GM21619 (cell line): ENCODE results near the gene TOMM20.
"Not testable (repeated sequence)": the region's sequence is repeated elsewhere in the genome, so short reads cannot be mapped to it uniquely, and the experiment has no call there.

ENCODE experiments used
- ATAC-seq: cut with Tn5 transposase; IDR thresholded peaks from one replicate; pipeline ENCODE4 v1.9.1; 2021; ENCODE audit not compliant: unreplicated experiment

TOMM20 gene

DNA sequence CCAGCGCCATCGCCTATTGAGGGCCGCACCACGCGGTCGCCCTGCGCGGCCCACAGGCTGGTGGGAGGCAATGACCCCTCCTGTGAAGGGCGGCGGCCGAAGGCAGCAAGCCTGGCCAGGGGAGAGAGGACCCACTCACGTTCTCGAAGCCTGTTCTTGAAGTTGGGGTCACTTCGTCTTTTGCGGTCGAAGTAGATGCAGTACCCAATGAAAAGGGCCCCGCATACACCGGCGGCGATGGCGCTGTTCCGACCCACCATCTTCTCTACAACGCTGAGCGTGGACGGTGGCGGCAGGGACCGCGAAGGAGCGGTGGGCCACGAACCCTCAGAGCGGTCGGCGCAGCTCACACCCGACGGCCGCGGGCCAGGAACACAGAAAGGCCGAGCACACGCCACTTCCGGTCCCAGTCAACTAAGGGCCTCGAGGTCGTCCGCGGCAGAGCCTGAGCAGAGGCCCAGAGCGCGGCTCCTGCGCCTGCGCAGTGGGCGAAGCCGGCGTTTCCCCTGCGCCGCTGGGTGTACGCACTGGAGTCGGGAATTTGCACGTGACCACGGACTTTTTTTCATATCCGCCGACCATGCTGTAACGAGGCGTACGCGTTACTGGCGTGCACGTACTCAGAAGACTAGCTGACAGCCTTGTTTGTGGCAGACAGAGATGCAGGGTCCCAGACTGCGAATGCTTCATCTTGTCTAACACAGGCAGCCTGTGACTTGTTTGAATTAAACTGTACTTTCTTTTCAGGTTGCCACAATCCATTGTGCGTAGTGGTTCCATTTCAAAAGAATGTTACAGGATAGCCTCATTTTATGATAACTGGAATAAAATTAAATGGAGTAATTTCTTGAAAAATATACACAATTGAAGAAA is at the start of gene TOMM20:
TSS of gene TOMM20 (minus strand) at position 382 of the 873 bp plus-strand sequence. CDS start at position 260, 122 bp downstream.
- peak; percentile 95 for ATAC-seq

DNA sequence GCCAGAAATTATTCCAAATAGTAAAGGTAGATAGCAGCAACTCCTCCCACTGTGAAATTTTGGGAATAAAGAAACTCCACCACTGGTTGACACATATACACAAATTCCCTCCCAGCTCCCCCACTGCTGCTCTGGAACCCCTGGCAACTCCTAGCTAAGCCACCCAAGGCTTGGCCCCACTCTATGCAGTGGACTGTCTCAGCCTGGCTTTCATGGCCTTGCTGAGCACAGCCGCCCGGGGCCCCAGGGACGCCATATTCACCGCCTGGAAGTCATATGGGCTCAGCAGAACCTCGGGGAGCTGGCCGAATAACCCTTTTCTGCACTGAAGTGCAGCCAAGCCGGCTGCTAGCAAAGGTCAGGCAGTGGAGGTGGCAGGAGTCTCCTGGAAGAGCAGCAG is 47.8 kb upstream of the TOMM20 start:
- no peak for ATAC-seq

DNA sequence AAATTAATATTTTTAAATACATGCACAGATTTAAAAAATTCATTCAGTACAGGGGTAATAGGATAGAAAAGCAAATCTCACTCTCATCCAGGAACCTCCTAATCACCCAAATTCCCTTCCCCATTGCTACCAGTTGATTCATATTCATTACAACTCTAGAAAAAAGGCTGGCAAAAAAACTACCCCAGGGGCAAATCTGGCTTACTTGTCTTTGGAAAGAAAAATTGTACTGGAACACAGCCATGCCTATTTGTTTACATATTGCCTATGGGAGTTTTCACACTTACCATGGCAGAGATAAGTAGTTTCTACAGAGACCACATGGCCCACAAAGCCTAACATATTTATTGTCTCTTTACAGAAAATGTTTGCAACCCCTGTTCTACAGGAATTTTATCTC is 41.3 kb upstream of the TOMM20 start:
- no peak for ATAC-seq

DNA sequence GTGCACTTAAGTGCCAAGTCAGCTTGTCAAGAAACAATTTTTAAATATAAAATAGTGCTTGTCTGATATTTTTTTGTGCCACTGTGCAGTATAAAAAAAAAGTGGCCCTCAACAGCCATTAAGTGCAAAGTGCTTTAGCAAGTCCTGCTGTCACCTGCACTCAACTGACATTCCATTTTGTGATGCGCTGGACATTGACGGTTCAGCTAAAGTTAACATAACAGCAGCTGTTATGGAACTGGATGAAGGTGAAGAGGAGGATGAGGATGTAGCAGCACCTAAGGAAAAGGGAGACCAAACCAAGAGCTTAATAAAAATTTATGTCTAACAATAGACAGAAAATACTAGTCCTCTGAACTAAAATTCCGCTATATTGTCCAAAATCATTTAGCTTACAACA is 39.7 kb upstream of the TOMM20 start:
- no peak for ATAC-seq

DNA sequence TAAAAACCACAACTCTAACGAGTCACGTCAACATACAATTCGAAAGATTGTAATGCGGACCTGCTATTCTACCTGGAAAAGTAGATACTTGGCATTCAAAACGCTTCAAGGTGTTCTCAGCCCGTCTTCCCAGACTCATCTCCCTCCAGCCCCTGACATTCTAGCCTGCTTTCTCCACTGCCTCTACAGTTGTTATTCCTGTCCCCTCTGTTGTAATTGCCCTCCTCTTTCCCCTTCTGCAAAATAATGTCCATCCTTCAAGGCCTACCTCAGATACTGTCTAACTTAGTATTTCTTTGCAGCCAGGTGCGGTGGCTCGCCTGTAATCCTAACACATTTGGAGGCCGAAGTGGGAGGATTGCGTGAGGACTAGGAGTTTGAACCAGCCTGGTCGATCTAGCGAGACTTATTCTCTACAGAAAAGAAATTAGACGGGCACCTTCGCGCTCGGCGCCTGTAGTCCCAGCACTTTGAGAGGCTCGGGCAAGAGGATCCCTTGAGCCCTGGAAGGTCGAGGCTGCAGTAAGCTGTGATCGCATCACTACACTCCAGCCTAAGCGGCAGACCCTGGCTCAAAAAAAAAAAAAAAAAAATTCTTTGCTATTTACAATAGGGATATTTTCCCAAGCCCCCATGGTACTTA is 33.2 kb upstream of the TOMM20 start:
- ATAC-seq, result no peak

DNA sequence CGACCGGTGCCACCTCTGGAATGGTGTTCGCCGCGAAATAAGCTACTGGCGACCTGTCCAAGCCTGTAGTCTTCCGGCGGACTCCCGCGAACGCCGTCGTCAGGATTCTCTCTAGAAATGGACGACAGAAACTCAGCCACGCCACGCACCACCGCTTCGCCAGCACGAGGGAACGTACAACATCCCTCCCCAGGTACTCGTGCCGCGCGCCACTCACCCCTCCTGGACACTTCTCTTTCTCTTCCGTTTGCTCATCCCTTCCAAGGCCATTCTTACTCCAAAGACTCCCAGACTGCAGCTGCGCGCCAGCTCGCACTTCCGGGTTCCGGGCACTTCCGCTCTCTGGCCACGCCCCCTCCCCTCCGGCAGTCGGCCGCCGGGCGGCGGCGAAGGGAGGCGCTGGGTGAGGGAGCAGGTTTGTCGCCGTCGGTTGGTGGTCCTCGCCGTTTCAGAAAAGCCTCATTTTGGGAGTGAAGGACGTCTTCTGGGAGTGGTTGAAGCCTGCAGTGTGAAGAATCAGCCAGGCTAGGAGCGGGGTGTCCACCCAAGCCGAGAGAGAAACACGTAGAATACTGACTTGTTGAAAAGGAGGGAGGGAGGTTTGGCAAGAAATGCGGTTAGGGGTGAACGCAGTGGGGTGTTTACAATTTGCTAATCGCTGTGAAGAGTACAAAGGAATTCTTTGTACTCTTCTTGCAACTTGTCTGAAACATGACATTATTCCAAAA is 32.5 kb upstream of the TOMM20 start, which contains the start of gene RBM34:
TSS of gene RBM34 (minus strand) at position 294 of the 728 bp plus-strand sequence. CDS start at position 270, 24 bp downstream.
- ATAC-seq, result peak; percentile 93

DNA sequence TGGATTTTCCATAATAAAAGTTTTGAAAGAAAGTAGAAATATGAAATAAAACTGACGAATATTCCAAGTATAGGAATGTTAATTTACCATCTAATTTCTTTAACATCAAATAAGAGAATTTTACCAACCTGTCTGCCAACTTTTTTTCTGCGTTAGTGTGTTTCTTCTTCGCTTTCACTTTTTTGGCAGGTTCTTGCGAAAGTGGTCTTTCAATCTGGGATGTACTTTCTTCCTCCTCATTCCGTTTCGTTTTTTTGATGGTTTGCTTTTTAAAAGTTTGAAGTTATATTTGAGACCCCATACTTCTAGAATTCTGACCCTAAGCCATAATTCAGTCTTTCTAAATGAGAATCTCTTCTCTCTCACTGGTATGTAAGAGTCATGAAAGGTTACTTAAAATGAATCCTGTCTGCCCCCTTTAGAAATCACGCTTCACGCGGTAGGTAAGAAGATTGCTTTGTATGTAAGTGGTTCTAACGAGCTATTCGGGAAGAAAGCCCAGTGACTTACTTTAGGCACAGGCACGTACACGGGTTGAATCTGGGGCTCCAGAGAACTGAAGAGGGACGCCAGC is 31.8 kb upstream of the TOMM20 start:
- ATAC-seq, result peak; percentile 23

DNA sequence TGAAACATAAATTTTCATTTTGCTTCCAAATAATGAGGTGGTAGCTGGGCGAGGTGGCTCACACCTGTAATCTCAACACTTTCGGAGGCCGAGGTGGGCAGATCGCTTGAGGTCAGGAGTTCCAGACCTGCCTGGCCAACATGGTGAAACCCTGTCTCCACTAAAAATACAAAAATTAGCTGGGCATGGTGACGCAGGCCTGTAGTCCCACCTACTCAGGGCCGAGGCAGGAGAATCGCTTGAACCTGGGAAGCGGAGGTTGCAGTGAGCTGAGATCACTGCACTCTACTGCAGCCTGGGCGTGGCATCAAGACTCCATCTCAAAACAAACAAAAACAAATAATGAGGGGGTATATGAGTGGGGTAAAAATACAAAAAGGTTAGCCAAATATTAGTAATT is 31.3 kb upstream of the TOMM20 start:
- not testable (repeated sequence) for ATAC-seq

DNA sequence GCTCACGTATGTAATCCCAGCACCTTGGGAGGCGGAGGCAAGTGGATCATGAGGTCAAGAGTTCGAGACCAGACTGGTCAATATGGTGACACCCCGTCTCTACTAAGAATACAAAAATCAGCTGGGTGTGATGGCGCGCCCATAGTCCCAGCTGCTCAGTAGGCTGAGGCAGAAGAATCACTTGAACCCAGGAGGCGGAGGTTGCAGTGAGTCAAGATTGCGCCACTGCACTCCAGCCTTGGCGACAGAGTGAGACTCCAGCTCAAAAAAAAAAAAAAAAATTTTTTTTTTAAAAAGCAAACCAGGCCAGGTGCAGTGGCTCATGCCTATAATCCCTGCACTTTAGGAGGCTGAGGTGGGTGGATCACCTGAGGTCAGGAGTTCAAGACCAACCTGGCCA is 30.6 kb upstream of the TOMM20 start:
- ATAC-seq, result not testable (repeated sequence)

DNA sequence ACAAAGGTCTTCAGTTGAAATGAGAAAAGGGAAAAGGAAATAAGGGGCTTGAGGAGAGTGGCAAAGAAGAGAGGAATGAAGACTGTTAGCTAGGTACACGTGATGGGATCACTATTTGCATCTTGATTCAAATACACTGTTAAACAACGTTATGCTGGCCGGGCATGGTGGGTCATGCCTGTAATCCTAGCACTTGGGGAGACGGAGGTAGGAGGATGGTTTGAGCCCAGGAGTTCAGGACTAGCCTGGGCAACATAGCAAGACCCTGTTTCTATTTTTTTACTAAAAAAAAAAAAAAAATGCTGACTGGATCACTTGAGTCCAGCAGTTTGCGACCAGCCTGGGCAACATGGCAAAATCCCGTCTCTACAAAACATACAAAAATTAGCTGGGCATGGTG is 30.0 kb upstream of the TOMM20 start:
- no peak for ATAC-seq

DNA sequence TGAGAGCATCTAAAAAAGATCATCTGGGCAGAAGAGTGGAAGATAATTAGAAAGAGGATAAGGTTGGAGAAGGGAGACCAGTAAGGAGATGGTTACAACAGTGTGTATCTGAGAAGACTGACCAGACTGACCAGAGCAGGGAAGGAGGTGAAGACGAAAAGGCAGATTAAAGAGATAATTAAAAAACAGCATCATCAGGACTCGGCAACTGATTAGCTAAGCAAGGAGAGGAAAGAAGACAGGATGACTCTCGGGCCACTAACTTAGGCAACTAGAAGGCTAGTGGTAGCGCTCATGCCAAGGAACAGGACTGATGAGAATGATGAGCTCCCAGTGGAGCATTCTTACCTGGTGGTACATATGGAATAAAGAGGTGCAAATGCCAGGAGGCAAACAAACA is 28.5 kb upstream of the TOMM20 start:
- no peak for ATAC-seq

DNA sequence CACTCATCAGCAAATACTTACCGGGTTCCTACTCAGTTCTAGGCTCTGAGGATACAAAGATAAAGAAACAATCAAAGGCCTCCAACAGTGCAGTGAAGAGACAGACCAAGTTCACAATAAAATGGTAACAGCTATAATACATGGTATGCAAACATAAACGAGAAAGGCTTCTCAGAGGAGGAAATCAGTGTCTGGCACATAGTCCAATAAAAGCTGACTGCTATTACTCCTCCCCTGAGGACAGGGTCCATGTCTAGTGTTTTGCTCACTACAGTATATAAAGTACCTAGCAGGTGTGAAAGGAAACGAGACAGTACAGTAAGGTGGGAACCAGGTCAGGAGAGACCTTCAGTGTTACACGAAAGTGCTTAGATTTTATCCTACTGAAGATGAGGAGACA is 28.1 kb upstream of the TOMM20 start:
- no peak for ATAC-seq

DNA sequence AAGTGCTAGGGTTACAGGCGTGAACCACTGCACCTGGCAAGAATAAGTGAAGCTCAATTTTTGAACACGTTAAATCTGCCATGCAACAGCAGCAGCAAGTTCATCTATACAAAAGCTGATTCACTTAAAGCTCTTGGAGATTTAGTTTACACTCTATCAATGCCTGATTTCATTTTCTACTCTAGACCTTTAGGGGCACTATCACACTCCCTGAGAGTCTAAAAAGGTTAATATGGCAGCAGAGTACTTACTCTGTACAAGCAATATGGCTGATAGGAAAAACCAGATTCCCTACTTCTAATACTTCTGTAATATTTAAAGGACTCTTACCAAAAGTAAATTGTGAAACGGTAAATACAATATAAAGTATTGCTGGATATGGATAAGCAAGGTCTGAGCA is 27.6 kb upstream of the TOMM20 start:
- ATAC-seq, result no peak

DNA sequence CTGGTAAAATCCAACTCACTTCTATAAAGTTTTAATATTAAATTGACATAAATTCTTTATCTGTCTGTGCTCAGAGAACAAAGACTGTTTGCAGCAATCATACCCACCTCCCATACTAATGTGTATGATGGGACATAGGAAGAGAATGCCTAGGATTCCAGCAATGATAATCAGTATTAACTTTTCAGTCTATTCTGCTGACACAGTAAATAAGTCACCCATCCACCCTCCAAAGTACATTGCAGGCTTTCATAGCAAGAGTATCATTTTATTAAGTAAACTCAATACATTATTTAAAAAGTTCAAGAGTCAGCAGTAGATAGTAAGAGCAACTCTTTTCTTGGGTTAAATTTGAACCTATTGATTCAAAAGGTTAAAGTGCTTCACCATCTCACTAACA is 23.6 kb upstream of the TOMM20 start:
- ATAC-seq, result no peak

DNA sequence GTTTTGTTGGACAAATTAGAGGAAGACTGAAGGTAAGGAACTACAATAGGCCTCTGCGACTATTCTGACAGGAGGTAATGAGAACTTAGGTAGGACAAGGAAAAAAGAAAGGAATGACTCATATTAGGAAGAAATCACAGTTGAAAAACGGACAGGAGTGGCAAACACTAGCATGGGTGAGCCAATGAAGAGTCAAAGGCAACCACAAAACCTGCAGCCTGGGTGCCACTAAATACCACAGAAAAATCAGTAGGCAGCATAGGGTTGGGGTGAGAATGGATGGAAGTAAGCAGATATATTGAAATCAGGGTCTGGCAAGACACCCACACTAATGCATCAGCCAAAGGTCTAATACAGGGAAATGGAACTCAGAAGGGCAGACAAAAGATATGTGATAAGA is 22.4 kb upstream of the TOMM20 start:
- ATAC-seq, result no peak

DNA sequence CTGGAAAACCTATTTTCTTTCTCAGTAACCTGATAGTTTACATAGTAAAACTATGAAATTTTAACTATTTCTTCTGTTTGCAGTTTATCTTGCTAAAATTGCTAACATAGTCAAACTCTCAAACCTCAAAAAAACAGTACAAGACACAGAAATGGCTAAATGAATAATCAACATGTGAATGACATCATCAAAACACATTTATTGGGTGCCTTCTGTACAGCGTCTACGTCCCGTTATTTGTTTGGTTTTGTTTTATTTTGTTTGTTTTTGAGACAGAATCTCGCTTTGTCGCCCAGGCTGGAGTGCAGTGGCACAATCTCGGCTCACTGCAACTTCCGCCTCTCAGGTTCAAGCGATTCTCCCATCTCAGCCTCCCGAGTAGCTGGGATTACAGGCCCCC is 21.2 kb upstream of the TOMM20 start:
- no peak for ATAC-seq

DNA sequence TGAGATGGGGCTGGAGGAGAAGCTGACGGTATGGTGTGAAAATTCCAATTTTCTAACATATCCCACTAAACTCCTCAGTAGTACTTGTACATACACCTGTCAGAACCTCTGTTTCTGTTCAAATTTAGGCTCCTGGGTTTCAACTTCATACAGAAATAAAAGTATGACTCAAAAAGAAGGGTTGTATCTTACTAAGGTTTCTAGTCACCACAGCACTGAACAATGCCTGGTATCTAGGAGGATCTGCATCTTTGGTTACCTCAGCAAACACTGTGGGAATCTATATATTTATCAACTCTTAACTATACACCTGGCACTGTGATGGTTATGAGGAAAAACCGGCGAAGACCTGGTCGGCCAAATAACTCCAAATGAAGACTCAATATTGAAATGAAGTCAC is 18.6 kb upstream of the TOMM20 start:
- no peak for ATAC-seq

DNA sequence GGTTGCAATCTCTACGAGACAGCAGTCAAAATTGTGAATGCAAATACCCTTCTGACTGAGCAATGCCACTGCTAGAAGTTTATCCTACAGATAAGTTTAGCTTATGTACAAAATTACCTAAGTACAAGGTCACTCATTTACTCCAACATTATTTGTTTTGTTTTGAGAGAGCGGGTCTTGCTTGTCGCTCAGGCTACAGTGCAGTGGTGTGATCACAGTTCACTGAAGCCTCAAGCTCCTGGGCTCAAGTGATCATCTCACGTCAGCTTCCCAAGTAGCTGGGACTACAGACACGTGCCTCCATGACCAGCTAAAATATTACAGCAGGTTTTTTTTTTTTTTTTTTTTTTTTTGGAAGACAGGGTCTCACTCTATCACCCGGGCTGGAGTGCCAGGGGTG is 17.0 kb upstream of the TOMM20 start:
- no peak for ATAC-seq

DNA sequence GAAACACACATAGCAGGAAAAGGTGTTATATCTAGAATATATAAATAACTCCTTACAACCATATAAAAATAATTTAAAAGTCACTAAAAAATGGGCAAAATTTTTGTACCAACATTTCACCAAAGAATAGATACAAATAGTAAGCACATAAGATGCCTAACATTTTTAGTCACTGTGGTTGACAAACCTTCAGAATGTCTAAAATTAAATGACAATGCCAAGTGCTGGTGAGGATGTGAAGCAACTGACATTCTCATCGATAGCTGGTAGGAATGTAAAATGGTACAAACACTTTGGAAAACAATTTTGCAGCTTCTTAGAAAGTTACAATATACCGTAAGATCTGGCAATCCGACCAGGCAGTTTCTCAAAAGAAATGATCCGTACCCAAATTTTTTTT is 14.4 kb upstream of the TOMM20 start:
- no peak for ATAC-seq

DNA sequence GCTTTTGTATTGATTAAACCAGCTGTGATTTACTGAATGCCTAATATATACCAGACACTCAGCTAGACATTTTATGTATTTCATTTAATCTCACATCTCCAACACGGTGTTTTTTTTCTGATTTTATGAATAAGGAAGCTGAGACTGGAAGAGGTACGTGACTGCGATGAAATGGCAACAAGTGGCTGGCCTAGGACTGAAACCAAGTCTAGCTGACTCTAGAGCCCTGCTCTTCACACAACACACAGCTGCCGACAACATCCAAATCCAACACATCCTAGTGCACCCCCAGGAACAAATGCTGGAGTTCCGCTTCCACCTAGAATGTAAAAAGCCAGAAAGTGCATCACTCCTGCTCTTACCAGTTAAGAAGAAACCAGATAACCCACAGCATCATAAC is 10.7 kb upstream of the TOMM20 start:
- ATAC-seq, result no peak

DNA sequence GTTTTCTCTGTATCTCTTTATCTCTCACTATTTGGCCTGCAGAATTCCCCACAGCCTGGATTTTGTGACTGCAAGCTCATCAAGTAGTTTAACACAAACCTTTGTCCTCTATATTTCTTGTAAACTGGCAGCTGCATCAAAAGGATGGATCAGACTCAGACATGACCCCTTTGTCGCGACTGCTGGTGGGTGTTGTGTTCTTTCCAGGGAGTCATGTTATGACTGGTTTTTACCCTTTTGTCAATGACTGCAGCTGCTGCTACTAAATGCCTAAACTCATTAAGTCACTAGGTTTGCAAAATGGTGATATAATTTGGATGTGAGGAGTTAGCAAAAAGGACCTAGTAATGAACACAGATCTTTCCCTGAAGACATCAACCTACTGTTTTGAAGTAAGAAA is 10.2 kb upstream of the TOMM20 start:
- no peak for ATAC-seq
